ENCODE measurements around the gene LRRFIP2.

- TF ChIP-seq CTCF (IDR thresholded peaks at IDR 0.05): no peak
- TF ChIP-seq POLR2A (IDR thresholded peaks at IDR 0.05): no peak
Measured at GRCh38 chr3:37100411-37100810, 74.0 kb downstream of the LRRFIP2 start.
